Heart left ventricle (tissue), 16 donors: Measurements from ENCODE around the gene CAPRIN1. TPM values are rescaled to one million over a fixed set of nuclear protein-coding genes. Genes with fewer than 3 reads are reported as not detected.

ENCODE experiments used
- ATAC-seq, 4 donors: fragments of 200-7000 bp; cut with Tn5 transposase; one replicate each; pipeline ENCODE4 v1.9.1; 2020 to 2022; ENCODE audit warnings: moderate library complexity in 4 of 4, mild to moderate bottlenecking in 3 of 4, moderate number of reproducible peaks in 1 of 4
- DNase-seq, 5 donors: peaks; one replicate each; pipeline ENCODE4 v3.0.0-alpha.2; 2020
- H3K27ac ChIP-seq, 12 donors: fragments of 200-600 bp; sonication (generic) in 4 of 12; one replicate each; pipeline versions ENCODE4 v1.5.0 to v1.8.0; 2016 to 2022; ENCODE audit warnings: mild to moderate bottlenecking in 2 of 12
- H3K27me3 ChIP-seq, 9 donors: fragments of 200-600 bp; sonication (generic) in 2 of 9; one replicate each; pipeline versions ENCODE4 v1.5.1 to v1.8.0; 2016 to 2022; ENCODE audit warnings: mild to moderate bottlenecking in 3 of 9
- H3K36me3 ChIP-seq, 9 donors: fragments of 200-600 bp; sonication (generic) in 2 of 9; one replicate each; pipeline versions ENCODE4 v1.5.0 to v1.8.0; 2018 to 2022; ENCODE audit warnings: mild to moderate bottlenecking in 2 of 9
- H3K4me1 ChIP-seq, 12 donors: fragments of 200-600 bp; sonication (generic) in 4 of 12; one replicate each; pipeline versions ENCODE4 v1.5.0 to v1.8.0; 2016 to 2022; ENCODE audit warnings: mild to moderate bottlenecking in 3 of 12
- H3K4me3 ChIP-seq, 12 donors: fragments of 200-600 bp; sonication (generic) in 4 of 12; one replicate each; pipeline versions ENCODE4 v1.5.0 to v1.8.0; 2017 to 2022; ENCODE audit warnings: mild to moderate bottlenecking in 9 of 12, moderate library complexity in 4 of 12
- H3K9me3 ChIP-seq, 12 donors: fragments of 200-600 bp; sonication (generic) in 4 of 12; one replicate each; pipeline versions ENCODE4 v1.5.0 to v1.8.0; 2016 to 2022; ENCODE audit warnings: mild to moderate bottlenecking in 1 of 12
- CTCF ChIP-seq, 12 donors: fragments of 200-600 bp; sonication (generic) in 4 of 12; IDR thresholded peaks; one replicate each; pipeline versions ENCODE4 v1.5.0 to v1.8.0; 2018 to 2022; ENCODE audit warnings: antibody characterized with exemption in 12 of 12, mild to moderate bottlenecking in 5 of 12
- POLR2A ChIP-seq, 2 donors: fragments of 450-650 bp; IDR thresholded peaks; one replicate each; pipeline ENCODE4 v1.6.1; 2017; ENCODE audit warnings: antibody characterized with exemption in 2 of 2, mild to moderate bottlenecking in 2 of 2, moderate library complexity in 2 of 2
- WGBS, 4 donors: extraction: QIAGEN DNeasy Blood & Tissue Kit in 2 of 4; methylation state at CpG; one replicate each; pipeline versions ENCODE4 v1.1.5 to v1.1.7; 2013 to 2018; 5-methylcytosine and 5-hydroxymethylcytosine counted together
- intact Hi-C, 10 donors: fragments of 100-400 bp; cut with DNase I; formaldehyde crosslinking; loops; one replicate each; pipeline versions ENCODE4 v1.11.1 to v1.14.2; 2022
- polyA plus RNA-seq, 2 donors: library from polyadenylated mRNA; stranded (reverse); fragments of 200-250 nt; gene quantifications; one replicate each; pipeline ENCODE4 v1.2.3, GENCODE V29; 2013
- total RNA-seq, 9 donors: library from RNA; depleted of rRNA in 2 of 9; stranded (reverse); fragments of >200 nt in 2 of 9; fragmentation: NEBNext Ultra II Directional in 3 of 9; extraction: Animal tissue kit (Norgen Biotek cat#: 25700) in 3 of 9; gene quantifications; one replicate each; pipeline versions ENCODE4 v1.1.0 to v1.2.4, GENCODE V29; 2016 to 2023
- donor health status: ischemic (EF 13 %, LVEDD 7.1; RV severe dilation, severe dysfunction).
- donor health status: healthy with polysubstance abuse.
- donor health status: DM: no; HTN: yes; CAD: no.
- donor health status: DM: no; HTN: no; CAD: no.
- donor health status: ischemic (EF 25% LVEDD 6.9; RV normal size, moderate dysfunction).
- donor health status: ischemic (EF 25% LVEDD 5.7; RV mildly dilated, moderate dysfunction).
- donor health status: healthy.
- donor health status: DM: yes; HTN: yes; CAD: no.
- donor health status: ischemic (EF 35%, LVEDD 5.7; RV mildly dilated, moderate dysfunction).
- donor health status: nonischemic (EF 11% LVEDD 7.7; RV severe dilation, severe dysfunction).
- donor health status: DM: yes; HTN: yes; CAD: no.
- donor health status: PGD.
- donor health status: ischemic (EF 29% LVEDD 5.4; RV normal size, mild dysfunction).
- donor health status: nonischemic (EF 23%, LVEDD 6.1; RV moderate dilation, normal function).

Gene CAPRIN1
- total and polyA plus RNA-seq, 11 donors = 35.4 to 134 (median 107) TPM

GRCh38 chr11:34072832-34073231 lies 21.3 kb downstream of the CAPRIN1 start:
- H3K4me1 ChIP-seq = peaks cover 0 to 47% (median 18%) of the 10 kb centered on the region in 12 donors
- DNase-seq = no peak
- H3K27me3 ChIP-seq = no peaks in the 10 kb centered on the region
- no peak overlapping the region for H3K4me3 ChIP-seq
- H3K9me3 ChIP-seq = no peaks in the 10 kb centered on the region
- intact Hi-C loops = no loop called here
- peaks cover 0 to 71% (median 62%) of the 10 kb centered on the region in 9 donors for H3K36me3 ChIP-seq
- TF ChIP-seq POLR2A (IDR thresholded peaks at IDR 0.05) (no peak), CTCF (IDR thresholded peaks at IDR 0.05) (no peak)
- H3K27ac ChIP-seq = no peak overlapping the region
- ATAC-seq = no peak
- 71 to 83% (median 74%) methylated on average over 2 of the region's 2 CpGs for WGBS, 4 donors

- ATAC-seq (no peak), DNase-seq (no peak)
- H3K27me3 ChIP-seq = no peaks in the 10 kb centered on the region
- intact Hi-C loops = no loop called here
- peaks cover 0 to 87% (median 78%) of the 10 kb centered on the region in 9 donors for H3K36me3 ChIP-seq
- H3K9me3 ChIP-seq = no peaks in the 10 kb centered on the region
- H3K4me3 ChIP-seq = no peak overlapping the region
- peaks cover 0 to 36% (median 7%) of the 10 kb centered on the region in 12 donors for H3K4me1 ChIP-seq
- H3K27ac ChIP-seq = no peak overlapping the region
- WGBS, 4 donors = 57 to 68% (median 65%) methylated on average over 4 of the region's 4 CpGs
- no peak for TF ChIP-seq POLR2A (IDR thresholded peaks at IDR 0.05)
- no peak for TF ChIP-seq CTCF (IDR thresholded peaks at IDR 0.05)
Observed at GRCh38 chr11:34074391-34074790, 22.9 kb downstream of the CAPRIN1 start.

DNA sequence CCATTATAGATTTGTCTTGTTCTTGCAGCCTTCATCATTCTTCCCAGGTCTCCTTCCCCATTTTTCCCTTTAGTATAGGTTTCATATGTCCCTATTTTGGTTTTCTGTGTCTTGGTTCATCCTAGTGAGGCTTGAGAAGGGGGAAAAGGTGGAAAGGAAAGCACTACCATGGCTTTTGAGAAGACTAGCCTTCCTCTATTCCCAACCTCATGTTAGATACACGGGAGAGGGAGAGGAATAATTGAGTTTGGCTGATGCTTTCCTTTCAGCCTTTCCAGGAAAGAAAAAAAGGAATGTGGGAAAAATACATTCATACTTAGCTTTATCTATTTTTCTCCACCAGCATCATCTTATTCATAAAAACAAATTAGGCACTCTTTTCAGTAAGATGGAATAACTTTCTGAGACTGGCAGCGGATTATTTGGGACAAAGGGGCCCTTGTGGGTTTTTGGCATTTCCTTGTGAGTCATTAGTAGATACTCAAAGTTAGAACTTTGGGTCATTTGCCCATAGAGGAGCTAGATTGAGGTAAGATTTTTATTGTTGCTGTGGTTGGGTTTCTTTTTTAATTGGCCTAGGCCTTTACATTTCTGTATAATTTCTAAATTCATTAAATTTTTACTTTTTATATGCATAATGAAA lies 23.8 kb downstream of the CAPRIN1 start:
- Histone ChIP-seq H3K27me3 (no peaks in the 10 kb centered on the region), H3K9me3 (no peaks in the 10 kb centered on the region), H3K4me1 (peaks cover 0 to 31% (median 5%) of the 10 kb centered on the region in 12 donors), H3K36me3 (peaks cover 0 to 95% (median 87%) of the 10 kb centered on the region in 9 donors), H3K4me3 (no peak overlapping the region), H3K27ac (peak overlapping the region in 1 of 12 donors; percentile 39)
- DNase-seq (no peak), ATAC-seq (no peak)
- WGBS, 4 donors = 57 to 78% (median 64%) methylated on average over 2 of the region's 2 CpGs
- intact Hi-C loops = no loop called here
- no peak for TF ChIP-seq POLR2A (IDR thresholded peaks at IDR 0.05)
- no peak for TF ChIP-seq CTCF (IDR thresholded peaks at IDR 0.05)

DNA sequence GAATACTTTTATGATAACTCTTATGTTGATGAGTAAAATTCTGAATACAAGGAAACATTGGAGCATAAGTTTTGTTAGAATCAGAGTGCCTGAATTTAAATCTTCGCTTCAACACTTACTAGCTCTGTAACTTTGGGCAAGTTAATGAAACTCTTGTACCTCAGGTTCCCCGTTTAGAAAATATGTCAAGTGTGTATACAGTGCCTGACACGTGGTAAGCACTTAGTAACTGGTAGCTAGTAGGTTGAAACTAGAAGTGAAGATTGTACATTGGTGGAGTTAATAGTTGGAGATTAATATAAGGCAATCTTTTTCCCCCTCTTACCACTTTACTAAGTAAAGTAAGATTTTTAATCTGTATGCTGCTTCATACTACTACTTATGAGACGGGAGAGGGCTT lies 29.1 kb downstream of the CAPRIN1 start:
- Histone ChIP-seq H3K9me3 (no peaks in the 10 kb centered on the region), H3K36me3 (peaks cover 0 to 100% (median 100%) of the 10 kb centered on the region in 9 donors), H3K27me3 (no peaks in the 10 kb centered on the region), H3K27ac (no peak overlapping the region), H3K4me3 (no peak overlapping the region), H3K4me1 (peaks cover 0 to 3% (median 0%) of the 10 kb centered on the region in 12 donors)
- WGBS, 4 donors = 74 to 76% (median 75%) methylated on average over 4 of the region's 4 CpGs
- intact Hi-C loops = loop anchor here in 1 of 10 donors (10.0 kb wide), 1 partner anchor 384 kb away; no protein-coding TSS in a partner anchor
- ATAC-seq (no peak), DNase-seq (no peak)
- TF ChIP-seq CTCF (IDR thresholded peaks at IDR 0.05) (no peak), POLR2A (IDR thresholded peaks at IDR 0.05) (no peak)
